WTC11 (cell line): ENCODE data around the gene ELFN2. TPM values are rescaled to one million over a fixed set of nuclear protein-coding genes. Genes with fewer than 3 reads are reported as not detected.

ENCODE experiments used
- ATAC-seq: fragments of 200-7000 bp; cut with Tn5 transposase; 2 replicates; pipeline ENCODE4 v1.10.0; 2021; ENCODE audit warnings: mild to moderate bottlenecking, moderate library complexity
- CTCF ChIA-PET: fragments of 300-600 bp; sonication (Branson Sonifier 250); formaldehyde crosslinking; loops from one replicate; lab custom pipeline; 2021; ENCODE audit warnings: antibody characterized with exemption; lab: Charles Lee
- POLR2A ChIA-PET: fragments of 350-600 bp; sonication (Branson Sonifier 250); formaldehyde crosslinking; loops from one replicate; lab custom pipeline; 2021; ENCODE audit warnings: antibody characterized with exemption; lab: Charles Lee
- DNase-seq: peaks from one replicate; pipeline ENCODE4 v3.0.0; 2021; ENCODE audit warnings: low spot score
- H3K27ac Mint-ChIP-seq: 2 replicates; pipeline ENCODE4 v1.8.0; 2021; ENCODE audit warnings: mixed read lengths
- H3K27me3 Mint-ChIP-seq: 2 replicates; pipeline ENCODE4 v1.8.0; 2021; ENCODE audit warnings: low read depth, mild to moderate bottlenecking, moderate library complexity, mixed read lengths
- H3K36me3 Mint-ChIP-seq: 2 replicates; pipeline ENCODE4 v1.8.0; 2021; ENCODE audit warnings: mixed read lengths
- H3K4me1 Mint-ChIP-seq: 2 replicates; pipeline ENCODE4 v1.8.0; 2022; ENCODE audit warnings: mixed read lengths
- H3K4me3 Mint-ChIP-seq: 2 replicates; pipeline ENCODE4 v1.8.0; 2021; ENCODE audit warnings: mild to moderate bottlenecking, moderate library complexity, mixed read lengths
- H3K9me3 Mint-ChIP-seq: 2 replicates; pipeline ENCODE4 v1.8.0; 2021; ENCODE audit warnings: mixed read lengths
- ARID4B ChIP-seq: sonication (generic); formaldehyde crosslinking; IDR thresholded peaks from 2 replicates; pipeline ENCODE4 v1.8.0; 2023; ENCODE audit warnings: missing genetic modification reagents, mild to moderate bottlenecking, borderline replicate concordance
- CREM ChIP-seq: sonication (generic); formaldehyde crosslinking; IDR thresholded peaks from 2 replicates; pipeline ENCODE4 v1.8.1; 2022; ENCODE audit warnings: mild to moderate bottlenecking, missing genetic modification reagents, moderate library complexity
- HMGXB4 ChIP-seq: sonication (generic); formaldehyde crosslinking; IDR thresholded peaks from 2 replicates; pipeline ENCODE4 v1.8.1; 2023; ENCODE audit warnings: mild to moderate bottlenecking, moderate library complexity, missing genetic modification reagents
- MLX ChIP-seq: sonication (generic); formaldehyde crosslinking; IDR thresholded peaks from 2 replicates; pipeline ENCODE4 v1.8.1; 2023; ENCODE audit warnings: mild to moderate bottlenecking, missing genetic modification reagents, moderate library complexity
- NFATC4 ChIP-seq: fragments of 250-450 bp; sonication (Bioruptor Pico); IDR thresholded peaks from 2 replicates; pipeline ENCODE4 v1.9.0; 2021; ENCODE audit warnings: mild to moderate bottlenecking
- NFYB ChIP-seq: sonication (generic); formaldehyde crosslinking; conservative IDR thresholded peaks from 2 replicates; pipeline ENCODE4 v1.8.0; 2022; ENCODE audit warnings: low read depth, missing genetic modification reagents
- PRDM15 ChIP-seq: sonication (generic); formaldehyde crosslinking; IDR thresholded peaks from 2 replicates; pipeline ENCODE4 v1.8.0; 2022; ENCODE audit warnings: missing genetic modification reagents
- PREB ChIP-seq: sonication (generic); formaldehyde crosslinking; IDR thresholded peaks from 2 replicates; pipeline ENCODE4 v1.8.1; 2022; ENCODE audit warnings: mild to moderate bottlenecking, missing genetic modification reagents, moderate library complexity, borderline replicate concordance
- SOX15 ChIP-seq: fragments of 250-450 bp; sonication (Bioruptor Pico); IDR thresholded peaks from 2 replicates; pipeline ENCODE4 v1.9.0; 2021; ENCODE audit warnings: mild to moderate bottlenecking
- TEAD1 ChIP-seq: sonication (generic); formaldehyde crosslinking; IDR thresholded peaks from 2 replicates; pipeline ENCODE4 v1.8.0; 2022; ENCODE audit warnings: mild to moderate bottlenecking, missing genetic modification reagents
- ZNF219 ChIP-seq: sonication (generic); formaldehyde crosslinking; IDR thresholded peaks from 2 replicates; pipeline ENCODE4 v1.8.0; 2023; ENCODE audit warnings: missing genetic modification reagents, mild to moderate bottlenecking, borderline replicate concordance
- ZNF416 ChIP-seq: fragments of 250-450 bp; sonication (Bioruptor Pico); IDR thresholded peaks from 2 replicates; pipeline ENCODE4 v1.9.0; 2021; ENCODE audit warnings: mild to moderate bottlenecking, inconsistent platforms
- ZNF671 ChIP-seq: fragments of 250-450 bp; sonication (Bioruptor Pico); IDR thresholded peaks from 2 replicates; pipeline ENCODE4 v1.8.0; 2021; ENCODE audit warnings: mild to moderate bottlenecking
- ZSCAN18 ChIP-seq: fragments of 250-450 bp; sonication (Bioruptor Pico); IDR thresholded peaks from 2 replicates; pipeline ENCODE4 v2.1.2; 2022; ENCODE audit warnings: mild to moderate bottlenecking, moderate library complexity
- total RNA-seq: library from RNA; stranded (reverse); gene quantifications from 3 replicates; pipeline ENCODE4 v1.2.3, GENCODE V29; 2021

Gene ELFN2
- total RNA-seq, 1 experiment from 2014 or later = 0.87 TPM

- no peak for ATAC-seq
- peaks cover 27% of the 10 kb centered on the region for H3K4me1 Mint-ChIP-seq
- no peak overlapping the region for H3K27ac Mint-ChIP-seq
- no peaks in the 10 kb centered on the region for H3K36me3 Mint-ChIP-seq
- no peak overlapping the region for H3K4me3 Mint-ChIP-seq
- CTCF ChIA-PET = no interaction called here
- no peak for TF ChIP-seq SOX15
- no peak for TF ChIP-seq CREM
- TF ChIP-seq PREB (CRISPR knock-in tag) = no peak
- no peak for TF ChIP-seq TEAD1 (CRISPR knock-in tag)
- no peak for TF ChIP-seq HMGXB4 (CRISPR knock-in tag)
- no peak for TF ChIP-seq MLX (CRISPR knock-in tag)
- TF ChIP-seq ZNF219 (CRISPR knock-in tag) = no peak
- no peak for TF ChIP-seq NFYB (CRISPR knock-in tag)
- no peak for TF ChIP-seq PRDM15 (CRISPR knock-in tag)
- TF ChIP-seq ARID4B (CRISPR knock-in tag) = no peak
- no peak for TF ChIP-seq ZSCAN18
- no peak for TF ChIP-seq ZNF671 (CRISPR knock-in tag)
- TF ChIP-seq NFATC4 (CRISPR knock-in tag) = no peak
- no peak for TF ChIP-seq ZNF416
- POLR2A ChIA-PET = no interaction called here
- H3K27me3 Mint-ChIP-seq = peaks cover 11% of the 10 kb centered on the region
- H3K9me3 Mint-ChIP-seq = no peaks in the 10 kb centered on the region
- DNase-seq = no peak
Observed at GRCh38 chr22:37343863-37344734, 83.2 kb downstream of the ELFN2 start.
